T follicular helper cell (primary cell): Measurements from ENCODE around the gene SMIM26.

Experiments used
- DNase-seq: peaks from one replicate; pipeline ENCODE4 v3.0.0-alpha.2; 2020; ENCODE audit warnings: low read depth

SMIM26 gene

DNA sequence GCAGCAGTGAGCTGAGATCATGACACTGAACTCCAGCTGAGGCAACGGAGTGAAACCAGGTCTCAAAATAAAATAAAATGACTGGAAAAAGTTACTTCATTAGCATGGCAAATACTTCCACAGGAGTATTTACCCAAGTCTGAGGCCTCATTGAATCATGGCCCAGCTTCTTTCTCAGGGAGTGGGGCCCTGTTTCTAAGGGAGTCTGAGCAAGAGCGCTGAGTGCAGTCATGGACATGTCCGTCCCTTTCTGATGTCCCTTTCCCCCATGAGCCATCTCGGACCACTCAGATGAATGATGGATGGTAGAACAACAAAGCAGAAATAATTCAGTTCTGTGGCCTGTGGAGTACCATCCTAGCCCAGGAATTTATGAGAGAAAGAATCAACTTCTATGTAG, 12.8 kb downstream of the SMIM26 start:
- no peak for DNase-seq

DNA sequence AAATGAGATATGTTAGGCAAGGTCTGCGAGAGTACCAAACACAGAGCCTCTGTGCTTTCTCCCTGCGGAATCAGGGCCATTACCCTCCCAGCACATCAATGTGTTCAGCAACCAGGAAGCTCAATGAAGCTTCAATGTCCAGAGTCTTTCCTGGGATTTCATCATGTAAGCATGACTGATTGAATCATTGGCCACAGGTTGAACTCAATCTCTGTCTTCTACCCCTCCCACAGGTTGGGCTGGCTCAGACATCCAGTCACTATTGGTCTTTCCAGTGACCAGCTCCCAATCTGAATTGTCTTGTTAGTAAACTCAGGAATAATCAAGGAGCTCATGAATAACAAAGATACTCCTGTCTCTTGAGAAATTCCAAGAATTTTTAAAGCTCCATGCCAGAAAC, 17.9 kb downstream of the SMIM26 start:
- no peak for DNase-seq

DNA sequence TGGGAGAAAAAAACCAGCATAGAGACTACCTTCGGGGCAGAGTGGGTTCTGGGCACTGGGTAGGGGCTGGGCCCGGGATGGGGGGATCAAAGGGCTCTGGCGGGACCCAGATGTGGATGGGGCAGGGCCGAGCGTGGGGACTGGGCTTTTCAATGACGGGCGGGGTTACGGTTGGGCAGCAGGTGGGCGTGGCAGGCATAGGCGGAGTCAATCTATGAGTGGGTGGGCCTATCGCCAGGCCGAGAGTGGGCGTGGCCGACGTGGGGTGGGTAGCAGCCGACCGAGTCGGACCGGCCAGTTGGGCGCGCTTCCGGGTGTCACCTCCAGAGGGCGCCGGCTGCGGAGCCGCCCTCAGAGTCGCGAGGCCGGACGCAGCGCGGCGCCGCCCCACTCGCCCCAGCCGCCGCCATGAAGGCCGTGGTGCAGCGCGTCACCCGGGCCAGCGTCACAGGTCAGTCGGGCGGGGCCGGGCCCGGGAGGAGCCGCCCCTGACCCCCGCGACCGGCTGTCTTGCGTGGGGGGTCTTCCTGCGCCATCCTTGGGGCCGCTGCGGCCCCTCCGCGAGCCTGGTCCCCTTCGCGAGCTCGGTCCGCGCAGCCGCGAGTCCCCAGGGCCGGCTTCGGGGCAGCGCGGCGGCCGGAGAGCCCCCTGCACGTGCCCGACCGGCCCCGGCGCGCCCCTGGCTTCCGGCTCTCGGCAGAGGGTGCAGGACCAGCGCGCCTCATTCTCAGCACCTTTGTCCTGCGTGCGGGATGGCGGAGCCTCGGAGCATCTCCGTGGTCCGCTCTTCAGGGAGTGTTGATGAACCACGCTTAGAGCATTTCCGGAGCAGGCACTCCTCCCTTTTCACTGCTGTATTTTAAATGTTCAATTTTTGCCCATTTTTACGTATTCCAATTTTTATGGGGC, 20.7 kb downstream of the SMIM26 start, which contains the start of gene DTD1:
Gene DTD1 (plus strand): TSS at position 390 of the 909 bp plus-strand sequence. CDS start 19 bp downstream, at position 409.
- DNase-seq, result peak; percentile 53

DNA sequence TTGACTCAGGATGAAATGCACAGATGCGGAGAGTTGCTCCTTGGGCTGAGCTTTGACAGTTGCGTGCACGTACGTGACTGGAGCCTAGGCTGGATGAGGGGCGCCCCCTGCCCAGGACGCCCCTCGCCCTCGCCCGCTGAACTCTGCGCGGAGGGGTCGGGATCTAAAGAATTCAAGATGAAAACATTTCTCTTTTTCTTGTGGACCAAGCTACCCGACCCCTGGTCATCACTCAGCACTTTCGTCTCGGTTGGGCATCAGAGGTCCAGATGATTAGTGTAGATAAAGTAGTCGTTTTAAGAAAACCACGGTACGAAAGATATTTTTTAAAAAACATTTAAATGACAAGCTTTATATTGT, 21.3 kb downstream of the SMIM26 start:
- DNase-seq, result no peak

DNA sequence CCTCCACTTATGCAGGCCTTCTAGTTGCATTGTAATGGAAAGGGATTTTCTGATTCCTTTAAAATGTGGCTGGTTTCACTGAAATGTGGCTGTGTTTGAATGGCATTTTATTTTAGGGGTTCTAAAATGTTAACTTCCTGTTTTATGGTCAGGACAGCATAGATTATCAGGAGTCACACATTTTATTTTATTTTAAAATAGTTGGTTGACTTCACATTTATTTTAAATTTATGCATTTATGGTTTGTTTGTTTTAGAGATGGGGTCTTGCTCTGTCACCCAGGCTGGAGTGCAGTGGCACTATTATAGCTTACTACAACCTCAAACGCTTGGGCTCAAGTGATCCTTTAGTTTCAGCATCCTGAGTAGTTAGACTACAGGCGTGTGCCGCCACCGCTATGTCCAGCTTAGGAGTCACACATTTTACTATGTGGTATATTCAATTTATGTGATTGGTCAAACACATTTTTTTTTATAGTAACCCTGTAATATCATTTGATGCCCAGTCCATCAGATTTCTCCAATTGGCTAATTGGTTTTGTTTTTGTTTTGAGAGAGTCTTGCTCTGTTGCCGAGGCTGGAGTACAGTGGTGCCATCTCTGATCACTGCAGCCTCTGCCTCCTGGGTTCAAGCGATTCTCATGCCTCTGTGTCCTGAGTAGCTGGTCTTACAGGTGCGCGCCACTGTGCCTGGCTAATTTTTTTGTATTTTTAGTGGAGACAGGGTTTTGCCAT, 22.9 kb downstream of the SMIM26 start:
- DNase-seq, result no peak

DNA sequence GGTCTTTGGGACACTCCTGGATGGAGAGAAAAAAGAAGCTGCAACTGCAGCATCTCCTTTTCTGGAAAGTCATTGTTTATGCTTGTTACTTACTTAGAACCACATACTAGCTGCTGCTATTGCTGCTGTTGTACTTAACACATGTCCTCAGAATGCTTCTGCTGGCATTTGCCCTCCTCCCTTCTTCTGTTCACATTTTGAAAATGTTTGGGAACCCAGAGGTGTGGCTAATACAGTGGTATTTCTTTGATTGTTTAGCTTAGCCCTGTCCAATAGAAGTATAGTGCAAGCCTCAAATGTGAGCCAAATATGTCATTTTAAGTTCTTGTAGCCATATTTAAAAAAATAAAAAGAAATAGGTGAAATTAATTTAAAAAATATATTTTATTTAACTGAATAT, 29.0 kb downstream of the SMIM26 start:
- DNase-seq, result no peak

DNA sequence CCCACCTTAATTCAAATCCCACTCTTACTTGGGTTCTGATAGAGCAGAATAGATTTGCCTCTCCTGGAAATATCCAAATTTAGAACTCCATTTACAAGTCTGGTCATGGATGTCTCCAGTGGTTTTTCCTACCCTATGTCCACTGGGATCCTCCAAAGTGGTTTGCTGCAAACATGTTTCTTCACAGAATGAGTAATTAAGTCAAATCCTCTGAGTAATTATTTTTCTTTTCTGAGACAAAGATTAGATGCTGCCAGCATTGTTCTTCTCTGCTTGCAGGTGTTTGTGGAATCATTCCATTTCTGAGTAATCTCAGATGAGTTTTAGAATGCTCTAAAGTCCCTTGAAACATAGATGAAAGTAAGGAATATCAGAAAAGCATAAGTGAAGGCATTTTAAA, 42.5 kb downstream of the SMIM26 start:
- no peak for DNase-seq

DNA sequence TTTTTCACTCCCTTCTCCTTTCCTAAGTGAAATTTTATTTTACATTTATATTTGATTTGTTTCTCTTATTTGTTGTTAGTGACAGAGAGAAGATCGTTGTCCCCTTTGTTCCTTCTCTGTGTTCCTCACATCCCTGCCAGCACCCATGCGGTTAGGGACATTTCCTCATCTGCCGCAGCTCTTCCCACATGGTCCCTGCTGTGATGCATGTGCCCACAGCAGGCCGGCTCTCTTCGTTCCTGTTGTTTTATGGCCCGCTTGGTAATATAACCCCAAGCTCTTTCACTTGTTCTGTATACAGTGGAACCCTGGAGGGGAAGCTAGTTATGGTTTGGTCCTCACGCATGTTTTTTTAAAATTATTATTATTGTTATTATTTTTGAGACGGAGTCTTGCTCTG, 44.3 kb downstream of the SMIM26 start:
- DNase-seq, result no peak

DNA sequence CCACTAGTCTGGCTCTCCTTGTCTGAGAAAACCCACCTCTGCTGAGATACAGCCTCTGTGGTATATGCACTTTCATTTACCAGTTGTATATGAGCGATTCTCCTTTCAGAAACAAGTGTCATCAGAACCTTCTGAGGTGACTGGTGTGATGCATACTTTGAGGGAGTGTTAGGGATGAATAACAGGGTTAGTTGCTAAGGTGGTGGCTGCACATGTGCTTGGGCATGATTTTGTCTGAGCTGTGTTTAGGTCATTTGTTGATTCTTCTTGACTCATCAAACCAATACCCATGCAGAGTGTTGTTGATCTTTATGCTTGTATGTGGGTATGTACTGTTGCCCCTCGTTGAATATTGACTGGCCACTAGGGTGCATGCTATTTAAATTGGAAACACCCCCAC, 46.3 kb downstream of the SMIM26 start:
- no peak for DNase-seq

DNA sequence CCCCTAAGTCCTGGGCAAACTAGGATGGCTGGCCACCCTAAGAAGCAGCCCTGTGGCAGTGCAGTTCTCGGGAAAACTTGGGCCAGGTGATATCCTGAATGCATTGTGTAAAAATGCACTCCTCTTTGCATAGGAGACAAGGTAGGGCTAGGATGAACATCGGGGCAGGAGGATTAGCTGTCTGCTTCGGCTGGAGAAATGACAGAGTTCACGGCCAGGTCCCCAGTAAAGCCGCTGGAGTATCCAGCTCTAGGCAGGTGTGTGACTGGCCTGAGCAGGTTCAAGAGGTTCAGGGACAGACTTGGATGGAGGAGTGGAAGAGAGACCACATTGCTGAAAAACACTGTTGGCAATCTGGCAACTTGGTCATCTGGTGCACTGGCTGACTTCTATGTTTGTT, 47.0 kb downstream of the SMIM26 start:
- DNase-seq, result no peak

DNA sequence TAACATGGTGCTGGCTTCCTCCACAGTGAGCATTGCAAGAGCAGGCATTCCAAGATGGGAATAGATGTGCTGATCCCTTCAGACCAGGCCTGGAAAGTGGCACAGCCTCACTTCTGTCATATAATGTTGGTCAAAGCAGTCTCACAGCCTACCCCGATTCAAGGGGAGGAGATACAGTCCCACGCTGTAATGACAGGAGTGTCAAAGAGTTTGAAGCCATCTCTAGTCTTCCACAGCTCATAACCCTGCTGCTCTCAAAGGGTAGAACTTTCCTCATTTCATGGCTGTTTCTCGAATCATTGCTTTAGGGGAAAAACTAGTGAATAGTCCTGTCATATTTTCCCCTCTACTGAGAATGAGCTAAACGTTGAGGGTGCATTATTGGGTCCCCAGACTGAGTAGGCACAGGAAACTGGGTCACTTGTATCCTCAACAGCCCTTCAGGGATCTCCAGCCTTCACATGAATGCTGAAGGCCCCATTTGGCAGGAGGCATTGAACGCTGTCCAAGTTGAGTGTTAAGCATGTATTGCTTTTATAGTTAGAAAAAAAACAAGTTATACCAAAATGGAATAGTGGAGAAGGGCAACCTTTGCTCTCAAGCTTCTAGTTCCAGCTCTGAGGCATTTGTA, 47.9 kb downstream of the SMIM26 start:
- no peak for DNase-seq
